Body of pancreas (tissue), 4 donors: ENCODE measurements around the gene IGFBP3. TPM values are rescaled to one million over a fixed set of nuclear protein-coding genes. Genes with fewer than 3 reads are reported as not detected.

Source experiments
- ATAC-seq: fragments of 150-250 bp; one replicate; pipeline ENCODE4 v1.9.1; 2016
- DNase-seq, 4 donors: peaks; one replicate each; pipeline ENCODE4 v3.0.0-alpha.2; 2019
- H3K27ac ChIP-seq, 4 donors: fragments of 200-600 bp; sonication (generic); 1 replicate in 3 of 4; 2 replicates in 1 of 4; pipeline versions ENCODE4 v1.5.1 to v1.6.1; 2016 to 2019; ENCODE audit warnings: mild to moderate bottlenecking in 1 of 4, mixed read lengths in 1 of 4, moderate library complexity in 1 of 4
- H3K27me3 ChIP-seq, 2 donors: fragments of 200-600 bp; sonication (generic); one replicate each; pipeline ENCODE4 v1.6.0; 2016; ENCODE audit warnings: mild to moderate bottlenecking in 1 of 2
- H3K36me3 ChIP-seq, 2 donors: fragments of 200-600 bp; sonication (generic); replicated peaks in 1 of 2; 2 replicates each; pipeline ENCODE4 v1.5.1; 2016; ENCODE audit warnings: low read depth in 2 of 2; ENCODE audit not compliant: insufficient read depth in 1 of 2
- H3K4me1 ChIP-seq: fragments of 200-600 bp; sonication (generic); one replicate; pipeline ENCODE4 v1.6.0; 2016
- H3K4me3 ChIP-seq, 2 donors: fragments of 200-600 bp; sonication (generic); 1 replicate in 1 of 2; 2 replicates in 1 of 2; pipeline ENCODE4 v1.5.1; 2016 to 2019
- H3K9me3 ChIP-seq, 3 donors: fragments of 200-600 bp; sonication (generic); 1 replicate in 2 of 3; 2 replicates in 1 of 3; pipeline ENCODE4 v1.5.1; 2016
- CTCF ChIP-seq, 7 experiments: fragments of 450-650 bp in 4 of 7; fragments of 200-600 bp in 3 of 7; sonication (generic) in 3 of 7; IDR thresholded peaks; one replicate each; pipeline ENCODE4 v1.5.1; 2016 to 2019; ENCODE audit warnings: antibody characterized with exemption in 7 of 7
- POLR2A ChIP-seq, 3 donors: fragments of 450-650 bp; IDR thresholded peaks; one replicate each; pipeline ENCODE4 v1.6.1; 2016; ENCODE audit warnings: antibody characterized with exemption in 3 of 3, mild to moderate bottlenecking in 2 of 3
- WGBS, 2 donors: methylation state at CpG; one replicate each; pipeline ENCODE4 v1.1.5; 2017; 5-methylcytosine and 5-hydroxymethylcytosine counted together
- intact Hi-C: fragments of 100-400 bp; cut with DNase I; formaldehyde crosslinking; loops from one replicate; pipeline ENCODE4 v1.15.1; 2023
- total RNA-seq, 2 donors: library from RNA; depleted of rRNA; stranded (reverse); fragments of >200 nt; gene quantifications; one replicate each; pipeline ENCODE4 v1.1.0, GENCODE V29; 2016

Gene IGFBP3
- total RNA-seq, 2 donors from 2014 or later: 100 to 405 TPM

- no peaks in the 10 kb centered on the region for H3K36me3 ChIP-seq
- TF ChIP-seq CTCF (IDR thresholded peaks at IDR 0.05): no peak
- TF ChIP-seq POLR2A (IDR thresholded peaks at IDR 0.05): no peak
- H3K4me1 ChIP-seq: no peaks in the 10 kb centered on the region
- 78 to 83% methylated on average over 9 of the region's 9 CpGs for WGBS, 2 donors
- peaks cover 0 to 5% of the 10 kb centered on the region in 2 donors for H3K27me3 ChIP-seq
- DNase-seq: no peak
- intact Hi-C loops: no loop called here
- no peak overlapping the region for H3K4me3 ChIP-seq
- no peak for ATAC-seq
- no peak overlapping the region for H3K27ac ChIP-seq
- peaks cover 0 to 7% (median 0%) of the 10 kb centered on the region in 3 donors for H3K9me3 ChIP-seq
These were observed 39.8 kb downstream of the IGFBP3 start for GRCh38 chr7:45881280-45881758.

GRCh38 chr7:45880433-45880860, 40.6 kb downstream of the IGFBP3 start:
- H3K27me3 ChIP-seq: peaks cover 0 to 5% of the 10 kb centered on the region in 2 donors
- 74 to 88% methylated on average over 6 to 7 of the region's 7 CpGs for WGBS, 2 donors
- intact Hi-C loops: no loop called here
- ATAC-seq (no peak), DNase-seq (no peak)
- no peaks in the 10 kb centered on the region for H3K36me3 ChIP-seq
- peaks cover 0 to 7% (median 0%) of the 10 kb centered on the region in 3 donors for H3K9me3 ChIP-seq
- no peak overlapping the region for H3K4me3 ChIP-seq
- H3K4me1 ChIP-seq: no peaks in the 10 kb centered on the region
- no peak overlapping the region for H3K27ac ChIP-seq
- no peak for TF ChIP-seq CTCF (IDR thresholded peaks at IDR 0.05)
- no peak for TF ChIP-seq POLR2A (IDR thresholded peaks at IDR 0.05)

- H3K36me3 ChIP-seq: no peaks in the 10 kb centered on the region
- no peaks in the 10 kb centered on the region for H3K27me3 ChIP-seq
- TF ChIP-seq POLR2A (IDR thresholded peaks at IDR 0.05) (no peak), CTCF (IDR thresholded peaks at IDR 0.05) (no peak)
- no peak for ATAC-seq
- 24 to 41% methylated on average over 3 of the region's 3 CpGs for WGBS, 2 donors
- H3K4me3 ChIP-seq: no peak overlapping the region
- H3K9me3 ChIP-seq: peaks cover 0 to 7% (median 0%) of the 10 kb centered on the region in 3 donors
- intact Hi-C loops: no loop called here
- no peaks in the 10 kb centered on the region for H3K4me1 ChIP-seq
- DNase-seq: no peak
- no peak overlapping the region for H3K27ac ChIP-seq
These were observed 42.5 kb downstream of the IGFBP3 start for GRCh38 chr7:45878457-45879144.

- no peak for TF ChIP-seq CTCF (IDR thresholded peaks at IDR 0.05)
- no peak for TF ChIP-seq POLR2A (IDR thresholded peaks at IDR 0.05)
- H3K36me3 ChIP-seq: no peaks in the 10 kb centered on the region
- H3K27ac ChIP-seq: no peak overlapping the region
- intact Hi-C loops: no loop called here
- H3K9me3 ChIP-seq: peaks cover 0 to 7% (median 0%) of the 10 kb centered on the region in 3 donors
- no peak for ATAC-seq
- H3K27me3 ChIP-seq: no peaks in the 10 kb centered on the region
- no peaks in the 10 kb centered on the region for H3K4me1 ChIP-seq
- WGBS, 2 donors: 78 to 86% methylated on average over 1 to 2 of the region's 2 CpGs
- DNase-seq: no peak
- H3K4me3 ChIP-seq: no peak overlapping the region
These were observed 44.6 kb downstream of the IGFBP3 start for GRCh38 chr7:45876519-45876918.
